Activated CD4-positive, alpha-beta T cell treated with anti-CD3 and anti-CD28 coated beads for 36 hours (primary cell): ENCODE data around the gene DDX43. TPM values are rescaled to one million over a fixed set of nuclear protein-coding genes. Genes with fewer than 3 reads are reported as not detected.
A peak's percentile ranks its signal among the peaks of the same experiment; 100 is the strongest.
"Not testable (repeated sequence)": the region's sequence is repeated elsewhere in the genome, so short reads cannot be mapped to it uniquely, and the experiment has no call there.

Experiments used
- ATAC-seq: fragments of 200-7000 bp; cut with Tn5 transposase; one replicate; pipeline ENCODE4 v1.10.0; 2021; ENCODE audit warnings: mild to moderate bottlenecking, moderate library complexity
- CTCF ChIA-PET: fragments of 350-600 bp; sonication (Branson Sonifier 250); formaldehyde crosslinking; loops from one replicate; lab custom pipeline; 2021; ENCODE audit warnings: antibody characterized with exemption; lab: Charles Lee
- POLR2A ChIA-PET: fragments of 350-600 bp; sonication (Branson Sonifier 250); formaldehyde crosslinking; loops from one replicate; lab custom pipeline; 2021; ENCODE audit warnings: antibody characterized with exemption, inconsistent platforms; lab: Charles Lee
- DNase-seq: peaks from one replicate; pipeline ENCODE4 v3.0.0-alpha.2; 2020
- H3K27ac Mint-ChIP-seq: one replicate; pipeline ENCODE4 v1.8.0; 2021; ENCODE audit warnings: mixed read lengths
- H3K27me3 Mint-ChIP-seq: one replicate; pipeline ENCODE4 v1.8.0; 2021; ENCODE audit warnings: mixed read lengths
- H3K36me3 Mint-ChIP-seq: one replicate; pipeline ENCODE4 v1.8.0; 2021; ENCODE audit warnings: low read depth, mixed read lengths
- H3K4me1 Mint-ChIP-seq: one replicate; pipeline ENCODE4 v1.8.0; 2021; ENCODE audit warnings: mixed read lengths
- H3K4me3 Mint-ChIP-seq: one replicate; pipeline ENCODE4 v1.8.0; 2021; ENCODE audit warnings: mild to moderate bottlenecking, moderate library complexity, mixed read lengths
- H3K9me3 Mint-ChIP-seq: one replicate; pipeline ENCODE4 v1.8.0; 2021; ENCODE audit warnings: low read depth, mixed read lengths
- intact Hi-C, 2 experiments: fragments of 100-400 bp; cut with DNase I in 1 of 2; cut with micrococcal nuclease in 1 of 2; formaldehyde crosslinking; loops; one replicate each; pipeline versions ENCODE4 v1.14.2 to v1.15.1; 2022 to 2024; cut with DNase I, micrococcal nuclease
- total RNA-seq, 2 experiments: library from RNA; stranded (reverse); gene quantifications; one replicate each; pipeline ENCODE4 v1.2.3, GENCODE V29; 2021

DDX43 gene
- total RNA-seq, 2 experiments from 2014 or later = 0.51 to 0.66 TPM

DNA sequence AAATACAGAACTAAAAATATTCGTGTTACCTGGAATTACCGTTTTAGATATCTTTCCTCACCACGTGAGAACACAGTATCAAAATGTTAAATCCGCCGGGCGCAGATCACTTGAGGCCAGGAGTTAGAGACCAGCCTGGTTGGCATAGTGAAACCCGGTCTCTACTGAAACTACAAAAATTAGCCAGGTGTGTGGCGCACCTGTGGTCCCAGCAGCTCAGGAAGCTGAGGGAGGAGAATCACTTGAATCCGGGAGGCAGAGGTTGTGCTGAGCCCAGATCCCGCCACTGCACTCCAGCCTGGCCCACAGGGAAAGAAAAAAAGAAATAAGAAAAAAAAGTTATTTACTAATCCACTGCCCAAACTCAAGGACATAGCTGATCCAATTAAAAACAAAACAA, 4.8 kb upstream of the DDX43 start:
- no peaks in the 10 kb centered on the region for H3K9me3 Mint-ChIP-seq
- intact Hi-C loops = loop anchor here (2.0 to 5.0 kb wide), 5 partner anchors 61 to 768 kb away; partner anchors contain the start of genes KCNQ5 (in 1 of the 2) and KHDC1 (in 1 of the 2)
- no peak overlapping the region for H3K27ac Mint-ChIP-seq
- ChIA-PET CTCF (interaction anchor here (0.6 to 1.3 kb wide), 3 partner anchors 11 to 773 kb away, joined by 3 to 4 read pairs (median 3); no protein-coding TSS in a partner anchor), POLR2A (no interaction called here)
- DNase-seq (no peak), ATAC-seq (no peak)
- H3K36me3 Mint-ChIP-seq = no peaks in the 10 kb centered on the region
- H3K4me3 Mint-ChIP-seq = no peak overlapping the region
- H3K4me1 Mint-ChIP-seq = peaks cover 13% of the 10 kb centered on the region
- H3K27me3 Mint-ChIP-seq = no peaks in the 10 kb centered on the region

DNA sequence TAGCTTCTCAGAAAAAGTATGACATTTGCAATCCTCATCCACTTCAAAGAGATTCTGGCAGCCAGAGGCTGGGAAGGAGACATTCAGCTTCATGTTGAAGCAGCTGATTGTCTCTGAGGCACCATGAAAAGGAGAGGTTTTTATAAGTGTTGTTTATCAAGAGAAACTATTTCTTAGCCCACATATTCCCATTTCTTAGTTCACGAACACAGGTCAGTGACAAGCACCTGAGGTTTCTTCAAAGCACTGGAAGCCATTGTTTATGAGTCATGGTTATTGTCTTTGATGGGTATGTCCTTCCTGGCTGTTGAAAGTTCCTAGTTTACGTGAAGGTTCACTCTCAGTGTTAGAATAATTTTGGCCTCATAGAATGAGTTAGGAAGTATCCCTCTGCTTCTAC, 3.0 kb upstream of the DDX43 start:
- CTCF ChIA-PET = no interaction called here
- no peaks in the 10 kb centered on the region for H3K27me3 Mint-ChIP-seq
- no peak overlapping the region for H3K27ac Mint-ChIP-seq
- no peaks in the 10 kb centered on the region for H3K36me3 Mint-ChIP-seq
- intact Hi-C loops = loop anchor here (5.0 kb wide), 2 partner anchors 79 to 769 kb away; partner anchors contain the start of gene KCNQ5 (in 1 of the 2)
- no peaks in the 10 kb centered on the region for H3K9me3 Mint-ChIP-seq
- no peak overlapping the region for H3K4me3 Mint-ChIP-seq
- no peak for ATAC-seq
- POLR2A ChIA-PET = no interaction called here
- peaks cover 14% of the 10 kb centered on the region for H3K4me1 Mint-ChIP-seq
- no peak for DNase-seq

DNA sequence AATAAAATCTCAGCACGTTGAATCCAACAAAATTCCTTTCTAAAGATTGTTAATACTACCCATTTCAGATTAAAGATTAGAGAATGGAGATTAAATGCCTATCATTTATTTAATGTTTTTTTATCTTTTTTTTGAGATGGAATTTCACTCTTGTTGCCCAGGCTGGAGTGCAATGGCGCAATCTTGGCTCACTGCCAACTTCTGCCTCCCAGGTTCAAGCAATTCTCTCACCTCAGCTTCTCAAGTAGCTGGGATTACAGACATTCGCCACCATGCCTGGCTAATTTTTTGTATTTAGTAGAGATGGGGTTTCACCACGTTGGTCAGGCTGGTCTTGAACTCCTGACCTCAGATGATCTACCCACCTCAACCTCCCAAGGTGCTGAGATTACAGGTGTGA, 2.4 kb upstream of the DDX43 start:
- peaks cover 14% of the 10 kb centered on the region for H3K4me1 Mint-ChIP-seq
- CTCF ChIA-PET, H3K27ac Mint-ChIP-seq, H3K4me3 Mint-ChIP-seq, H3K27me3 Mint-ChIP-seq, H3K9me3 Mint-ChIP-seq, ATAC-seq, POLR2A ChIA-PET, H3K36me3 Mint-ChIP-seq: not testable (repeated sequence)
- intact Hi-C loops = loop anchor here (5.0 kb wide), 2 partner anchors 80 to 770 kb away; partner anchors contain the start of gene KCNQ5 (in 1 of the 2)
- DNase-seq = peak; percentile 18

DNA sequence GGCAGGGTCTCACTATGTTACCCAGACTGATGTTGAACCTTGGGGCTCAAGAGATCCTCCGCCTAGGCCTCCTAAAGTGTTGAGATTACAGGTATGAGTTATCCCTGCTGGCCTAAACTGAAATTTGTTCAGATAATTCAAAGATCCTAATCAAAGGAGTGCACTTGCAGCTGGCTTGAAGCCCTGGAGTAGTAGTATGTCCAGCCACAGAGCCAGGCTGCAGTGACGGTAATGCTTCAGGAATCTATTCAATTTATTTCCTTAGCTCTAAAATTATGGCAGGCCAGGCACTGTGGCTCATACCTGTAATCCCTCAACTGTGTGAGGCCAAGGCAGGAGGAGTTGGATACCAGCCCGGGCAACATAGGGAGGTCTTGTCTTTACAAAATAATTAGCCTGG, 1.4 kb upstream of the DDX43 start:
- CTCF ChIA-PET = no interaction called here
- Mint-ChIP-seq H3K9me3 (no peaks in the 10 kb centered on the region), H3K36me3 (no peaks in the 10 kb centered on the region), H3K27me3 (no peaks in the 10 kb centered on the region), H3K4me1 (peaks cover 14% of the 10 kb centered on the region), H3K4me3 (no peak overlapping the region), H3K27ac (no peak overlapping the region)
- ATAC-seq (no peak), DNase-seq (no peak)
- intact Hi-C loops = loop anchor here (5.0 kb wide), 2 partner anchors 81 to 771 kb away; partner anchors contain the start of gene KCNQ5 (in 1 of the 2)
- POLR2A ChIA-PET = no interaction called here

DNA sequence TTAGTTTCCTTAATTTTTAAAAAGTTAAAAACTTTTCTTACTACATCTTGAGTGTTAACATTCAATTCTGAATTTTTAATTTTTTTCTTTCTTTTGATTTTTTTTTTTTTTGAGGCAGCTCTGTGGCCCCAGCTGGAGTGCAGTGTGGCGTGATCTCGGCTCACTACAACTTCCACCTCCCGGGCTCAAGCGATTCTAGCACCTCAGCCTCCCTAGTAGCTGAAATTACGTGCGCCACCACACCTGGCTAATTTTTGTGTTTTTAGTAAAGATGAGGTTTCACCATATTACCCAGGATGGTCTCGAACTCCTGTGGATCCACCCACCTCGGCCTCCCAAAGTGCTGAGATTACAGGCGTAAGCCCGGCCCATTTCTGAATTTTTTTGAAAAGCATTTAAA, 1.2 kb downstream of the DDX43 start:
- Mint-ChIP-seq H3K4me3 (no peak overlapping the region), H3K4me1 (peaks cover 12% of the 10 kb centered on the region), H3K27ac (no peak overlapping the region), H3K27me3 (no peaks in the 10 kb centered on the region), H3K36me3 (no peaks in the 10 kb centered on the region), H3K9me3 (no peaks in the 10 kb centered on the region)
- intact Hi-C loops = no loop called here
- ATAC-seq (no peak), DNase-seq (no peak)
- POLR2A ChIA-PET = no interaction called here
- CTCF ChIA-PET = interaction anchor here (0.6 to 2.4 kb wide), 3 partner anchors 12 to 257 kb away, joined by 3 to 9 read pairs (median 7); partner anchors contain the start of gene SLC17A5

DNA sequence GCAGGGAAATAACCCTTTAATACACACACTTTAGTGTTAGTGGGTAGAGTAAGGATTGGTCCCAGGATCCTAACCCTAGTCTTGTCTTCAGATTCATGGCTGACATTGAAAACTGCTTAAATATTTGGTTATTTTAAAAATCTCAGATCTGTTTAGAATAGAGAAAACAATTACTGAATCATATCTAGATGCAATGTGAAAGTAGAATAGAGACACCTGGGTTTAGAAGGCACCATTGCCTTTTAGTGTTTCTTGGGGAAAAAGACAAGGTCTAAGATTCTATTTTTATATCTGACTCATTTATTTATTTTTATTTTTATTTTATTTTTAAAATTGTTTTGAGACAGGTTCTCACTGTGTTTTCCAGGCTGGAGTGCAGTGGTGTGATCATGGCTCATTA, 6.0 kb downstream of the DDX43 start:
- peaks cover 1% of the 10 kb centered on the region for H3K36me3 Mint-ChIP-seq
- ChIA-PET CTCF (interaction anchor here (0.6 to 1.2 kb wide), 3 partner anchors 25 to 159 kb away, joined by 3 read pairs; no protein-coding TSS in a partner anchor), POLR2A (no interaction called here)
- no peaks in the 10 kb centered on the region for H3K4me1 Mint-ChIP-seq
- H3K9me3 Mint-ChIP-seq = no peaks in the 10 kb centered on the region
- H3K4me3 Mint-ChIP-seq = no peak overlapping the region
- intact Hi-C loops = no loop called here
- DNase-seq = no peak
- no peak for ATAC-seq
- H3K27me3 Mint-ChIP-seq = no peaks in the 10 kb centered on the region
- H3K27ac Mint-ChIP-seq = no peak overlapping the region

DNA sequence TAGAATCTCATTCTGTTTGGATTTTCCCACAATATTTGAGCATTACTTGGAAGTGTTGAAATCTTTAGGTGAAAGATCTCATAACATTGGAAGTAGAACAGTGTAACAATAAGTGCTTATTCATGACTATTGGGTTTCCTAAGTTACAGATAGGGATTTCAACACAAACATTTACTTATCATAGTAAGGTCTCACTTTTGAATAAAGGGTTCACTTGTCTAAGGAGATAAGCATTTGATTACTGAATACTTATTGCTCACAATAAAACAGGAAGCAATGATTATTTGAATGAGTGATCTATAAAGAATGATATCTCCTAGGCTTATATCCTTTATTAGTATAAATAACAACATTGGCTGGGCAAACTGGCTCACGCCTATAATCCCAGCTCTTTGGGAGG, 14.8 kb downstream of the DDX43 start:
- CTCF ChIA-PET = no interaction called here
- POLR2A ChIA-PET = no interaction called here
- intact Hi-C loops = no loop called here
- Mint-ChIP-seq H3K36me3 (peaks cover 3% of the 10 kb centered on the region), H3K27me3 (no peaks in the 10 kb centered on the region), H3K27ac (no peak overlapping the region), H3K4me1 (no peaks in the 10 kb centered on the region), H3K9me3 (no peaks in the 10 kb centered on the region), H3K4me3 (no peak overlapping the region)
- ATAC-seq (no peak), DNase-seq (no peak)

DNA sequence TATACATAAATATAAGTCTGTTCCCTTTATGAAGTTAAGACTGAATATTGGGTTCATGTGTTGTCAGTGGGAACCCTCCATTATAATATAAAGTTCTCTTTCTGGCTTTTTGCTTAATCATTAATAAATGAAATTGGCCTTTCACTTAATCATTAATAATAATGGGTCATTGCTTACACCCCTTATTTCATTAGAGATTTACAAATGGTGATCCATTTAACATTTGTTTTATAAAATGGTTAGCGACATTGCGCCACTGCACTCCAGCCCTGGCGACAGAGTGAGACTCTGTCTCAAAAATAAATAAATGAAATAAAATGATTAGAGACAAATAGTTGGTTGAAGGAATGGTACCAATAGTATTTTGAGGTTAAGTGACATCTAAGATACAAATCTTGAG, 18.5 kb downstream of the DDX43 start:
- Mint-ChIP-seq H3K36me3 (peaks cover 11% of the 10 kb centered on the region), H3K4me1 (no peaks in the 10 kb centered on the region), H3K9me3 (no peaks in the 10 kb centered on the region), H3K4me3 (no peak overlapping the region), H3K27me3 (no peaks in the 10 kb centered on the region), H3K27ac (no peak overlapping the region)
- ChIA-PET POLR2A (no interaction called here), CTCF (no interaction called here)
- intact Hi-C loops = no loop called here
- ATAC-seq (no peak), DNase-seq (no peak)

DNA sequence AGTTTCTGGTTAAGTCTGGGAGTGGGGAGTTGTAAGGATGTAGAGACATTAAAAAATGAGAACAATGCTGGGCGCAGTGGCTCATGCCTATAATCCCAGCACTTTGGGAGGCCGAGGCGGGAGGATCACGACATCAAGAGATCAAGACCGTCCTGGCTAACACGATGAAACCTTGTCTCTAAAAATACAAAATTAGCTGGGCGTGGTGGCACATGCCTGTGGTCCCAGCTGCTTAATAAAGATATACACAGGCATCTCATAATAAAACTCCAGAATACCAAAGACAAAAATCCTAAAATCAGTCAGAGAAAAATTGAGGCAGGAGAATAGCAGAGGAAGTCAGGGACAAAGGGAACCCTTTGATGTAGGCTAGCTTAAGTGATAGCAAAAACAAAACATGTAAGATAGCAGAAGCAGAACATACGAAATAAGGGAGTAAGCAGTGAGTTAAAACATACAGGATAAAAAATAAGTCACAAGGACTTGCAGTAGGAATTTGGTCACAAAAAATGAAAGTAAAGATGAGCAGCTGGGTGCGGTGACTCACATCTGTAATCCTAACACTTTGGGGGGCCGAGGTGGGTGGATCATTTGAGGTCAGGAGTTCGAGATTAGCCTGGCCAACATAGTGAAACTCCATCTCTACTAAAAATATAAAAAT, 23.6 kb downstream of the DDX43 start:
- Mint-ChIP-seq H3K4me1 (peaks cover 11% of the 10 kb centered on the region), H3K4me3 (no peak overlapping the region), H3K27ac (no peak overlapping the region), H3K36me3 (peaks cover 31% of the 10 kb centered on the region), H3K9me3 (no peaks in the 10 kb centered on the region), H3K27me3 (no peaks in the 10 kb centered on the region)
- ATAC-seq (no peak), DNase-seq (no peak)
- ChIA-PET POLR2A (no interaction called here), CTCF (interaction anchor here (0.6 kb wide), 1 partner anchor 23 kb away, joined by 3 read pairs; no protein-coding TSS in a partner anchor)
- intact Hi-C loops = no loop called here

DNA sequence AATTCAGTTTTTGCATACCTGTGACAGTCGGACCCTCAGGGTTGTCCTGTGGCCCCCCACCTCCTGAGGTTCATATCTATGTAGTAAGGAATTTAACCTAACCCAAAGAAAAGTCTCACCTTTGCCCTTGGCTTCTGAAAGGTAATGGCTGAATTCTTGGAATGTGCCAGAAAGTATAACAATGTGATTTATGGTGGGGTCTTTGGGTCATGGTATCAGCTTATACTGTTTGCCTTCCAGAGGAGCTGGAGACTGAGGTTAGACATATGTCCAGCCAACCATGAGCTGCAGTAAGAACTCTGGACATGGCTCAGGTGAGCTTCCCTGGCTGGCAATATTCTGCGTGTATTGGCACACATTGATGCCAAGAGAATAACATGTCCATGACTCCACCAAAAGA, 26.9 kb downstream of the DDX43 start:
- intact Hi-C loops = no loop called here
- no peak for ATAC-seq
- H3K9me3 Mint-ChIP-seq = no peaks in the 10 kb centered on the region
- peaks cover 44% of the 10 kb centered on the region for H3K36me3 Mint-ChIP-seq
- peaks cover 13% of the 10 kb centered on the region for H3K4me1 Mint-ChIP-seq
- H3K27me3 Mint-ChIP-seq = no peaks in the 10 kb centered on the region
- ChIA-PET CTCF (interaction anchor here (1.9 kb wide), 1 partner anchor 17 kb away, joined by 5 read pairs; no protein-coding TSS in a partner anchor), POLR2A (no interaction called here)
- H3K27ac Mint-ChIP-seq = no peak overlapping the region
- DNase-seq = no peak
- H3K4me3 Mint-ChIP-seq = no peak overlapping the region

DNA sequence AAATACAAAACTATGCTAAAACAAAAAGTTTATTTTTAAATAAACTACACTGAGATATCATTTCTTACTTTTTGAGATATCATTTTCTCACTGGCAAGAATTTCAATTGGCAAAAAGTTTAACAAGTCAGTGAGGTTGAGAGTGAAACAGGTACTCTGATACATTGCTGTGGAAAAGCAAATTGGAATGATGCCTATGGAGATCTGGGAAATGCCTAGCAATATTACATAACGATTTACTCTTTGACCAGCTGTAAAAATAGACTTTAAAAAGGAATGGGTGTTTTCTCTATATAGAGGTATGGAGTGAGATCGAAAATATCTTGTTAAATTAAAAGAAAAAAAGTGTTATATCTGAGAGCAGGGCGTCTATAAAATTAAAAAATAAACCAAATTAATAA, 40.6 kb downstream of the DDX43 start:
- peaks cover 41% of the 10 kb centered on the region for H3K36me3 Mint-ChIP-seq
- no peaks in the 10 kb centered on the region for H3K27me3 Mint-ChIP-seq
- no peak overlapping the region for H3K27ac Mint-ChIP-seq
- intact Hi-C loops = loop anchor here in 1 of 2 experiments (2.0 kb wide), 1 partner anchor 44 kb away; no protein-coding TSS in a partner anchor
- ATAC-seq (no peak), DNase-seq (no peak)
- H3K4me1 Mint-ChIP-seq = peaks cover 3% of the 10 kb centered on the region
- ChIA-PET POLR2A (no interaction called here), CTCF (interaction anchor here (0.5 to 0.8 kb wide), 2 partner anchors 738 to 1796 kb away, joined by 3 read pairs; no protein-coding TSS in a partner anchor)
- no peaks in the 10 kb centered on the region for H3K9me3 Mint-ChIP-seq
- H3K4me3 Mint-ChIP-seq = no peak overlapping the region

DNA sequence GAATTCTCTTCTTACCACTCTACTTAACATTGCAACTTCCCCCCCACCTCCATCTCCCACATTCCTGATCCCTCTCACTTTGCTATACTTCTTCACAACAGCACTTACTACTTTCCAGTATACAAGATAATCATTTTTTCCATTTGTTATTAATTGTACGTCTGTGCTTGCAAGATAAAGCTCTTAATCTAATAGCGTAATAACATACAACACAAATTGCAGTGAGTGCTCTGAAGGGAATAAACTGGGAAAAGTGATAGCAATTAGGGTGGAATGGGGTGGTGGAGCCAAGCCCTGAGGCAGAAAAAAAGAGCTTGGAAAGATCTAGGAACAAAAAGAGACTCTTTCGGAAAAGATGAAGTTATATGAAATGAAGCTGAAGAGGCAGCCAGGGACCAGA, 48.9 kb downstream of the DDX43 start:
- Mint-ChIP-seq H3K27me3 (no peaks in the 10 kb centered on the region), H3K27ac (no peak overlapping the region), H3K4me3 (no peak overlapping the region), H3K36me3 (peaks cover 51% of the 10 kb centered on the region), H3K4me1 (peaks cover 29% of the 10 kb centered on the region), H3K9me3 (no peaks in the 10 kb centered on the region)
- ChIA-PET POLR2A (no interaction called here), CTCF (interaction anchor here (0.6 kb wide), 1 partner anchor 1635 kb away, joined by 3 read pairs; no protein-coding TSS in a partner anchor)
- no peak for ATAC-seq
- no peak for DNase-seq
- intact Hi-C loops = no loop called here
